ENCODE results near the gene TM7SF2. TPM values are rescaled to one million over a fixed set of nuclear protein-coding genes. Genes with fewer than 3 reads are reported as not detected.

TM7SF2 gene
- total and polyA plus RNA-seq, 2 of the 13 experiments (the other 11 are each of a cell fraction or from before 2014, with no cell fraction given), result 56.0 to 66.9 TPM

GRCh38 chr11:65132988-65133700 is 21.5 kb downstream of the TM7SF2 start (continued):
- no peak for TF ChIP-seq CENPBD1 (CRISPR knock-in tag; IDR thresholded peaks at IDR 0.05; ENCODE audit: borderline replicate concordance, low read depth)
- TF ChIP-seq NFKBIZ (CRISPR knock-in tag; IDR thresholded peaks at IDR 0.05), result no peak
- no peak for TF ChIP-seq AHR (CRISPR knock-in tag; IDR thresholded peaks at IDR 0.05)
- no peak for TF ChIP-seq IKZF1 (IDR thresholded peaks at IDR 0.05)
- no peak for TF ChIP-seq FIP1L1 (IDR thresholded peaks at IDR 0.05; ENCODE audit: borderline replicate concordance, insufficient read depth, low read depth, low read length)
- TF ChIP-seq PAXIP1 (CRISPR knock-in tag; conservative IDR thresholded peaks at IDR 0.05), result no peak
- peak; percentile 69 for TF ChIP-seq POLR2AphosphoS5 (IDR thresholded peaks at IDR 0.05; ENCODE audit: low read depth, low read length)
- TF ChIP-seq HES4 (CRISPR knock-in tag; IDR thresholded peaks at IDR 0.05; ENCODE audit: borderline replicate concordance), result 0 out of 2 replicates have a peak, but pooled peaks have one; percentile 31
- TF ChIP-seq ZNF407 (CRISPR knock-in tag; IDR thresholded peaks at IDR 0.05; ENCODE audit: not compliant biosample characterization), result no peak
- TF ChIP-seq TMF1 (CRISPR knock-in tag; IDR thresholded peaks at IDR 0.05; ENCODE audit: low read depth), result no peak
- no peak for TF ChIP-seq ZNF124 (CRISPR knock-in tag; IDR thresholded peaks at IDR 0.05)
- no peak; the same call in 1 of the 2 replicates for TF ChIP-seq ZNF547 (CRISPR knock-in tag; IDR thresholded peaks at IDR 0.05)
- TF ChIP-seq CREB1 (IDR thresholded peaks at IDR 0.05), result no peak
- TF ChIP-seq CREB1 (CRISPR knock-in tag; IDR thresholded peaks at IDR 0.05), result no peak
- TF ChIP-seq SNAPC2 (CRISPR knock-in tag; IDR thresholded peaks at IDR 0.05), result no peak

All from HepG2 (cell line).